Measurements from ENCODE around the gene KREMEN1.

- TF ChIP-seq CTCF (IDR thresholded peaks at IDR 0.05; ENCODE audit: borderline replicate concordance, extremely low read depth, low read length, poor library complexity, severe bottlenecking) (no peak), EZH2 (IDR thresholded peaks at IDR 0.05; ENCODE audit: borderline replicate concordance, low read depth, low read length, severe bottlenecking) (no peak)
Measured at GRCh38 chr22:29093030-29093429, 20.2 kb downstream of the KREMEN1 start.

All from DND-41 (cell line).